Activated CD8-positive, alpha-beta memory T cell treated with anti-CD3 and anti-CD28 coated beads for 24 hours (primary cell): Measurements from ENCODE around the gene INHBA.

ENCODE experiments used
- DNase-seq: peaks from one replicate; pipeline ENCODE4 v3.0.0-alpha.2; 2020

INHBA gene

DNA sequence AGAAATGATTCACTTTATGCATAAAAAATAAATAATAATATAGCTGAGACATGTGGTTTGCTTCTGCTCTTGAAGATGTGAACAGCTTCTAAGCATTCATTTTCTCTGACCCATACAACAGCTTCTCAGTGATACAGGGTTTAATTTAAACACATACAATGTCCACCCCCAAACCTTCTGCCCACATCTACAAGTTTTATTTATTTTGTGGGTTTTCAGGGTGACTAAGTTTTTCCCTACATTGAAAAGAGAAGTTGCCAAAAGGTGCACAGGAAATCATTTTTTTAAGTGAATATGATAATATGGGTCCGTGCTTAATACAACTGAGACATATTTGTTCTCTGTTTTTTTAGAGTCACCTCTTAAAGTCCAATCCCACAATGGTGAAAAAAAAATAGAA lies 17.2 kb downstream of the INHBA start:
- no peak for DNase-seq

DNA sequence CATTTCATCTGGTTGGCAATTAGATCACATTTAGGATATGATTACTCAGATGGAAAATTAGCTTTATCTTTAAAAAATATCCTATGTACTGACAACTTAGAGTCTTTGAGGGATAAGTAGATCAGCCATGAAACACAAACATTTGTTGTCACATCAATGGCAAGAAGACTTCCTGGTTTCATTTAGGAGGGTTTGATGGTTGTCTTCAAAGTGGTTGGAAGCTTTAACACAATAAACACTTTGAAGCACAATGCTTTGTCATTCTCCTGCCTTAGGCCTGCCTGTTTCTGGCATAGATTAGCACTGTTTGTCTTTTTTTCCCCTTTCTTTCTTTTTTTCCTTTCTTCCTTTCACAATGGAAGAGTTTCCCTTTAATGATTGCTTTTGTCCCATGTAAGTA lies 20.5 kb downstream of the INHBA start:
- DNase-seq = no peak

DNA sequence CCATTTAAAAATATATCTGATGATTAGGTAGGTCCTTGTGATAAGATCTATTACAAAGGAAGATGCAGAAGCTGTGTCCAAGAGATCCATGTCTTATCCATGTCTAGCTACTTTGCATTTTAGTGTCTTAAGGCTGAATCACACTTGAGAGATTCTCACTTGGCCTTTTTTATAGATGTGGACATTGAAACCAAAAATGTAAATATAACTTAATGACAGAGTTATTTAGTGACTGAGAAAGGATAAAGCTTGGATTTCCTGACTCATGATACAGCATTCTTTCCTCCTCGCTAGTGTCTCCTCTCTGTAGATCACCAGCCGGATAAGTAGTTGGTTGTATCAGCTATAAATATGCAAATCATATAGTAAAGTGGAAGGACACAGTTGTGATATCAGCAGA lies 23.3 kb downstream of the INHBA start:
- no peak for DNase-seq

DNA sequence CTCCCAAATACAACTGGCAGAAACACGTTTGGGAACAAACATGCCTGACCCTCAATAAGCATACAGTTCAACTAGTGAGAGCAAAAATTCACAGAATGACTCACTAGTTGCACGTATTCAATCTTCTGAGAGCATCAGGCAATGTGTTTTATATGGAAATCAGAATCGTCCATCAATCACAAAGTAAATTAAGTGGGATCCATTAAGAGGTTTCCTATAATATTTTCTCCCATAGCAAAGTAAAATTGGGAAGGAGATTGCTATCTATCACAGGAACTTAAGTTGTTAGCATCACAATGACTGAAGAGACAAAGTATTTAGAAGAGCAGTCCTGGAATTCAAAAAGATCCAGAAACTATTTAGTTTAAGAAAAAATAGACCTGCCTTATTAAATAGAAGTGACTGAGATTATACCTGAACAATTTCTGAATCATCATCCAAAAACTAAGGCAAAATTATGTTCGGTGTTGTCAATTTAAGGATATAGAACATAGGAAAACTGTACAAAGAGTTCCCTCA lies 28.3 kb downstream of the INHBA start:
- DNase-seq = no peak

DNA sequence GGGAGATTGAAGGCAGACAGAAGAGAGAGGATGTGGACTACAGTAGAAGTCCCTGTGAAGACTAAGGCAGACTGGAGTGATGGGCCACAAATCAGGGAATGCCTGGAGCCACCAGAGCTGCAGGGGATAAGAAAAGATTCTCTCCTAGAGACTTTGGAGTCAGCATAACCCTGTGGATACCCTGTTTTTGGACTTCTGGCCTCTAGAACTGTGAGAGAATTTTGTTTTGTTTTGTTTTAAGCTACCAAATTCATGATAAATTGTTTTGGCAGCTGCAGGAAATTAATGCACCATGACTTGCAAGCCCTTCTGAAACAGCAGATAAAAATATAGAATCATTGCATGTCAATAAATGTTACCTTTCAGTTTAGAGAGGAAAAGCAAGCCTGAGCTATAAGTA lies 41.3 kb downstream of the INHBA start:
- no peak for DNase-seq

DNA sequence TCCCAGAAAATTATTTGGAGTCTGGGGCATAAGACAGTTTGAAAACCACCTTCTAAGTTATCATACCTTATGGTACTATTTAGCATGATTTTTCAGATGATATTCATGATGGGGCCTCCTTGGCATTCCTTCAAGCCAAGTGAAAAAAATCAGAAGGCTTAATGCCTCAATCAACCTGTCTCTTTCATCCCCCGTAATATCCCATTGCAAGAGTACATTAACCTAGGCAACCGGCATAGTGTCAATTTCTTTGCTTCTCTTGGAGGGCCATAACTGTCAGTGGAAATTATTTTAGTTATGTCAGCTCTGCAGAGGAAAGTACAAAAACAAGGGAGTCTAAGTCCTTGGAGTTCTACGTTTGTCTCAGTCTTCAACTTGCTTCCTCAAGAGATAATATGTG lies 43.4 kb downstream of the INHBA start:
- no peak for DNase-seq

DNA sequence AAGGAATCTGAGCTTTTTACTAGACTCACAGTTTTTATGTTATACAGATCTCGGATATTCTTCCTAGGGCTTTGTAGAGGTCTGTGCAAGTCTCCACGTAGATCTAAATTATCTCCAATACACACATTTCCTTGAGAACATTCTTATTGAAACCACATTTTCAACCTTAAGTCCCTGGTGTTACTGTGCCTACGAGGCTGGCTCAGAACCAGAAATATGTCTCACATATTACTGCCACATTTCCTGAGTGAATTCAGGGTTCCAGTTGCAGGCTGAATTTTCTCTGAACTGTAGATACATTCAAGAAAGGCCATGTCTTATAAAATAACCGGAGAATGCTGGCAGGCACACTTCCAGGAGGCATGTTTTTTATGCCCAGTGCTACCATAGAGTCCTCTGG lies 46.5 kb downstream of the INHBA start:
- DNase-seq = no peak

DNA sequence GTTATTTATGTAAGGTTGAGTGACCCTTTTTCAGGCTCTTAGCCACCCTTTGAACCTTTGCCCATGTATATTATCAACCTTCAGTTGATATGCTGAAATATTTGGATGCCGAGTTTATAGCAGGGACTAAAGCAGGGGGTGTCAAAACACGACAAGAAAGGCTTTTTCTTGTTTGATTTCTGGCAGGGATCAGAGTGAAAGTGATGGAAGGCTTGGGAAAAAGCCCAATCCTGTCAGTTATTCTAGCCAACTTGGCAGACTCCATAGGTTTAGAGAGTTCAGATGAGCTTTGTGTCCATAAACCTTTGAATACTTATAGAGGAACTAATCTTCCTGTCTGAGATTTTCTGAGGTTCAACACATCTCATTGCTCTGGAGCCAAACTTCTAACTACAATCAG lies 47.5 kb downstream of the INHBA start:
- DNase-seq = no peak

DNA sequence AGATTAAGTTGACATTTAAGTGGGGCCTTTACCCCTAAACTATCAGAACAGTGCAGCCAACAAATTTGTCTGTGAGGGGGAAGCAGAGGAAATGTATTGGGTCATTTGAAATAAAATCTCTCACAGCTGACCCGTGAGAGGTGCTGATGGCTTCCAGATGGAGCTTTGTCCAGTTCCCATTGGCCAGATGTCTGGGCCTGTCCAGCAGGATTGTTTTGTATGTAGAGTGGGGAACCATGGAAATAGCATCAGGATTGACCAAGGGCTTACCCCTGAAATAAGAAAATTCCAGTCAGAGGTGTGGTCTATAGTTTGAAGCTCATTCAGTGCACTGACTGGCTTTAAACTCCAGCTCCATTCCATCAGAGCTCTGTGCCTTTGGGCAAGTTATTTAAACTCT lies 50.6 kb downstream of the INHBA start:
- no peak for DNase-seq

DNA sequence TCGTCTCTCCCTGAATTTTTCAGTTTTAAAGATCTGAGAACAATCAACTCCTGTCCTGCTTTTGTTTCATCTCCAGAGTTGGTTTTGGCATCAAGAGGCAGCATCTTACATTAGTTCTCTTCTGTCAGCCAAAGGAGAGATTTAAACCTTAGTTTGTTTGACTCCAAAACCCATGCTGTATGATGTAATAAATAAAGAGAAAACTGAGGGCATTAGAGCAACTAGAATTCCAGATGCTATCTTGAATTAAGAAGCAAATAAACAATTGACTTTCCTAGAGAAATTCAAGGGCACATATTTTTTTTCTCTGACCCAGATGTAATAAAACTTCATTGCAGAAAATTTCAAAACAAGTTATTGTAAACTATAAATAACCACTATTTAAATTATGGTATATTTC lies 54.4 kb downstream of the INHBA start:
- DNase-seq = no peak

DNA sequence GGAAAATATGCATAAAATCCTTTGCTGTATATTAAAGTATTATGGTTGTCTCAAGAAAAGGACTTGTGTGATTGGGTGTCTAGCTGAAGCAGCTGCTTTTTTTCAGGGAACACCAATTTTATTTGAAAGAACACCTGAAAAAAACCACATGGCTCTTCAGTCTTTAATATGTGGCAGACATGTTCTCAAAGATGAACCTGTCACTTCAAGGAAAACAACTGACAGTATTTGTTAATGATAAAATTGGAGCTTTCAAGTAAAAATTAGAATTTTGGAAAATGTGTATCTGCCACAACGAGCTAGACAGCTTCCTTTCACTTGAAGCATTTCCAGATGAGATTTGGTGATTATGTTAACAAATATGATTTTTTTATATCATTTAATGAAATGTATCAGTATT lies 59.3 kb downstream of the INHBA start:
- no peak for DNase-seq

DNA sequence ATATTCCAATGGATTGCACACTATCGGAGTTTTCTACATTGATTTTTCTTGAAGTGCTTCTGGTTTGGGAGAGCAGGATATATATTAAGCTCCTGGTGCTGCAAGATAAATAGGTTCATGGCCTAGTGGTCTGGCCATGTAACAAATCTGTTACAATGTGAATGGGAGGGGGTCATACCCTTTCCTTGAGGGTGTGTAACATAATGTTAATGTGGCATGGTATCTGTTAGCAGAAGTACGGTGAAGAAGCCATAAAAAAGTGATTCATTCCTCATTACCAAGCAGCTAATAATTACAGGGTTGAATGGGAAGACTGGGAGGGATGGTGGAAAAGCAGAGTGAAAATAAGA lies 61.2 kb downstream of the INHBA start:
- no peak for DNase-seq

DNA sequence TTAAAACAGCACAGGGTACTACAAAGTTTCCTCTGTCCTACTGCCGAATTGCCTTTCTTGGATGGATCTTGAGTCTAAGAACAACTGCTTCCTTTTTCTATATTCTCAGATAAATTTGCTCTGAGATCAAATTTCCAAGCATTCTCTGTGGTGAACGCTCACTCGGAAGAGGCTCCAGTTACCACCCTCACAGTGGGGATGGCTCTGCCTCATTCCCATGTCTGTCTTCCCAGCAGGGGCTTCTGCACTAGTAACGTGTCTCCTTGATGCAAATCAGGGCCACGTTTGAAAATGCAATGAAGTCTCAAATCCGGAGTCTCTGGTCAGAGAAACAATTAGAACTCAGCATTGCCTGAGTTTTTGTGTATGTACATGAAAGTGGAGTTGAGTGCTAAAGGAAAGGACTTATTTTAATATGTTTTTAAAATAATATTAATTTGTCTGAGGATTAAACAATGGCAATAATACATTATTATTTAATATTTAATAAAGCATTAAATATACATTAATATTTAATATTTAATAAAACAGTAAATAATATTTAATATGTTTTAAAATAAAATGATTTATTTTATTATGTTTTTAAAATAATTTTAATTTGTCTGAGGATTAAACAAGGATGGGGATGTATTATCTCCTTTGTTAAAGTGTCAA lies 61.8 kb downstream of the INHBA start:
- DNase-seq = no peak

DNA sequence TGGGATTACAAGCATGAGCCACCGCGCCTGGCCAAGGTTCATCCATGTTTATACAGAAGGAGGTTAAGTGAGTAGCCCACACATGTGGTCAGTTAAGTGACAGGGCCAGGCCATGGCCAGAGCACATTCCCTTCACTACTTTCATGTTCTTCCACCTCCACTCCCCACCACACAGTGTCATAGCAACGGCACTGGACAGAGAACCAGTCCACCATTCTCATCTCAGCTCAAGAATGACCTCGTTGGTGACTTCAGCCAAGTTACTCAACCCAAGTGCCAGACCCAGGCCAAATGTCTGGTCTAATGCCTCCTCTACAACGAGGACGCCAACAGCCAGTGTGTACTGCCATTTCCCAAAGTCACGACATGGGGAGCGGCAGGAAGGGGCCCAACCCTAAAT lies 62.4 kb downstream of the INHBA start:
- DNase-seq = no peak

DNA sequence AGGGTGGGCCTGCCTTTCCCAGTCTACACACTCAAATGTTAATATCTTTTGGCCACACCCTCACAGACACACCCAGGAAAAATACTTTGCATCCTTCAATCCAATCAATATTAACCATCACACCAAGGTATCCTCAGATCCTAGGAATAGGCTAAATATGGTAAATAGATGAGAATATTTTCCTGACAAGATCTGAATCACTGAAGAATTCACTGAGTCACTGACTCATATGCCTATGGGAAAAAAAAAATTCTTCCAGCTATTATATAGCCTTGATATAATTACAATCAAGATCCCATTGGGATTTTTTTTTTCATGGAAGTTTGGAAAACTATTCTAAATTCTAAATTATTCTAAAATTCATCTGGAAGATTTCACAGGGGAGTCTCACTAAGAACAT lies 65.8 kb downstream of the INHBA start:
- no peak for DNase-seq
